ENCODE data around the gene PLEK2.

The PLEK2 gene

DNA sequence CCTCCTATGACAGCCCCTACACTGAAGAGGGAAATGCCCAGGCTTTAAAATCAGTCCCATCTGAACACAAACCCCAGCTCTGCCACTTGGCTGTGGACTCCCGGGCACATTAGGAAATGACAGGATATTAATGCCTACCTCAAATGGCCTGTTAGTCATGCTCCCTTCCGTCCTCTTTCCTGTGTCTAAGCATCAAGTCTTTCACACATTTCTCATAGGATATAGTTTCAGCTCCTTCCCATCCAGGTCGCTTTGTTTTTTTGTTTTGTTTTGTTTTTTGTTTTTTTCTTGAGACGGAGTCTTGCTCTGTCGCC, 16.1 kb downstream of the PLEK2 start:
- TF ChIP-seq, protein P1, sequence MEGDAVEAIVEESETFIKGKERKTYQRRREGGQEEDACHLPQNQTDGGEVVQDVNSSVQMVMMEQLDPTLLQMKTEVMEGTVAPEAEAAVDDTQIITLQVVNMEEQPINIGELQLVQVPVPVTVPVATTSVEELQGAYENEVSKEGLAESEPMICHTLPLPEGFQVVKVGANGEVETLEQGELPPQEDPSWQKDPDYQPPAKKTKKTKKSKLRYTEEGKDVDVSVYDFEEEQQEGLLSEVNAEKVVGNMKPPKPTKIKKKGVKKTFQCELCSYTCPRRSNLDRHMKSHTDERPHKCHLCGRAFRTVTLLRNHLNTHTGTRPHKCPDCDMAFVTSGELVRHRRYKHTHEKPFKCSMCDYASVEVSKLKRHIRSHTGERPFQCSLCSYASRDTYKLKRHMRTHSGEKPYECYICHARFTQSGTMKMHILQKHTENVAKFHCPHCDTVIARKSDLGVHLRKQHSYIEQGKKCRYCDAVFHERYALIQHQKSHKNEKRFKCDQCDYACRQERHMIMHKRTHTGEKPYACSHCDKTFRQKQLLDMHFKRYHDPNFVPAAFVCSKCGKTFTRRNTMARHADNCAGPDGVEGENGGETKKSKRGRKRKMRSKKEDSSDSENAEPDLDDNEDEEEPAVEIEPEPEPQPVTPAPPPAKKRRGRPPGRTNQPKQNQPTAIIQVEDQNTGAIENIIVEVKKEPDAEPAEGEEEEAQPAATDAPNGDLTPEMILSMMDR (IDR thresholded peaks at IDR 0.05; ENCODE audit: low read depth, low read length), result no peak
- no peak for DNase-seq (ENCODE audit: extremely low read depth, low read depth)

DNA sequence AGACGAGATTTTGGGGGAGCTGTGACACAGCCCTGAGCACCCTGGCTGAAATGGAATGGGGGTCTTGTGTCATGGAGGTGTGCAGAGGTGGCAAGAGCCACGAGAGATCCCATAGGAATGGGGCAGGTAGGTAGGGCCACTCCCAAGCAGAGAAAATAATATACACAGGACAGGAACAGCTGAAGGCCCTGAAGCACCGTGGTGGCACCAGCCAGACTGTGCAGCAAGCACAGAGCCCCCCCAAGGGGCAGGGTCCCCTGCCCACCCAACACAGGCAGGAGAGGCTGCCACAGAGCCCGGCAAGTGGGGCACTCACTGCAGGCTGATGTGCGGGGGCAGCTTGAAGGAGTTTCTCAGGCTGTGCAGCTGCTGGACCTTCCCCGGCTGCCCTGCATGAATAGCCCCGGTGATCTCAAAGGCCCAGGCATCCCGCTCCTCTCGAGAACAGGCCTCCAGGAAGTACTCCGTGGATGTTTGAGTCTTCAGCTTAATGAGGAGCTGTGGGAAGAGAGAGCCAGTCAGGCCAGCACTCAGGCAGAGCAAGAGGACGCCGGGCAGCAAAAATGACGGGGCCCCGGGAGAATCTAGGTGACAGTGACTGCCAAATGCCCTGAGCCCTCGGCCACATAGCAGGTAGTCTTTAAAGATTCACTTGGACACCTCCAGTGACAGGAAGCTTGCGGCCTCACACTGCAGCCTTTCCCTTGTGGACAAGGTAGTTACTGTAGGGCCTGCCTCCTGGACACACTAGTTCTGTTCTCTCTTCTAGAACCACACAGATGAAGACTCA, 16.7 kb downstream of the PLEK2 start:
- TF ChIP-seq, protein P1 (IDR thresholded peaks at IDR 0.05; ENCODE audit: low read depth, low read length), result no peak
- DNase-seq (ENCODE audit: extremely low read depth, low read depth), result no peak

DNA sequence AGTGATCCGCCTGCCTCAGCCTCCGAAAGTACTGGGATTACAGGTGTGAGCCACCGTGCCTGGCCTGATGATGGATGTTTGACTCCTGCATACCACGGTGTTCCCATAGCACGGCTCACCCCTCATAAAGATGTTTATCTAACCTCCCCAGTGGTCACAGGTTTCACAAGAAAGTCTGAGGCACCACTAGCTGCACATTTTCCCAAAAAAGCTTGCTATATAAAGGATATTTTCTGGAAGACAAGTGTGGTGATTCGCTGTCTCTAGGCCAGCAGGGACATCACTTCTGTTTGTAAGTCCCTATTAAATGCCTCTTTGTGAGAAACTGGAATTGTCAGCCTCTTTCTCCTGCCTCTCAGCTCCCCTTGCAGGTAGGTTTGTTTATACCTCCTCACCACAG, 18.3 kb downstream of the PLEK2 start:
- TF ChIP-seq, protein P1 (IDR thresholded peaks at IDR 0.05; ENCODE audit: low read depth, low read length), result no peak

DNA sequence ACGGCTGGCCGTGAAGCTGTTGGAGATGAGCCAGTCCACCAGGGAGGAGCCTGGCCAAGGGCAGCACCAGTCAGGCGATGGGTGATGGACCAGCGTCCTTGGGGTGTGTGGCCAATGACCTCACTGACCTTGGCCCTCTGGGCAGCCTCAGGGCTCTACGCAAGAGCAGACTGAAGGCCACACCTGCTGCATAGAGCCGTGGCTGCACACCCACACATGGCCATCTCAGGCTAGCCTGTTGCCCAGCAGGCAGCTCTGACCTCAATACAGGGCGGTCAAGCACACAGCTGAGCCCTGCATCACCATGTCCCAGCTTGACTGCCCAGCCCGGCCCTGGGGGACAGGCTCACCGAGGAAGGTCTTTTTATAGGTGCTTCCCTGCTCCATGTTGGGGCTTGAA, 19.2 kb downstream of the PLEK2 start:
- TF ChIP-seq, protein P1 (IDR thresholded peaks at IDR 0.05; ENCODE audit: low read depth, low read length), result no peak
- no peak for DNase-seq (ENCODE audit: extremely low read depth, low read depth)

More for the DNA sequence above, 18.3 kb downstream of the PLEK2 start:
- DNase-seq (ENCODE audit: extremely low read depth, low read depth), result no peak

DNA sequence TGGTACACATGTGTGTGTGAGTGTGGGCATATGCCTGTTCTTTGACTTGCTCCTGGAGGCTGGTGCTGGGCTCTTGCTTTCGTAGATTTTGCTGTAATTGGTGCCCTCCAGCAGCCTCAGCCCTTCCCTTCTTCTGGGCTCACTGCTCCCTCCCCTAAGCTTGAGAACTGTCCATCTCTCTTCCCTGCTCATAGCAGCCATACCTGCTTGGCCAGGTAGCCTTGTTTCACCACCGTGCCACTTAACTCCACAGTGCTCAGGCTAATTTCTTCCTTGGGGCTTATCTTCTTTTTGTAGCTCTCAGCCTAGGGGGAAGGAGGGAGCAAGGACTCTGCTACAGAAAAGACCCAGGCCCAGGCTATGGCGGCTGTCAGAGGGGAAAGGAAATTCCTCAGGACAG, 19.8 kb downstream of the PLEK2 start:
- TF ChIP-seq, protein P1 (IDR thresholded peaks at IDR 0.05; ENCODE audit: low read depth, low read length), result no peak
- DNase-seq (ENCODE audit: extremely low read depth, low read depth), result no peak

DNA sequence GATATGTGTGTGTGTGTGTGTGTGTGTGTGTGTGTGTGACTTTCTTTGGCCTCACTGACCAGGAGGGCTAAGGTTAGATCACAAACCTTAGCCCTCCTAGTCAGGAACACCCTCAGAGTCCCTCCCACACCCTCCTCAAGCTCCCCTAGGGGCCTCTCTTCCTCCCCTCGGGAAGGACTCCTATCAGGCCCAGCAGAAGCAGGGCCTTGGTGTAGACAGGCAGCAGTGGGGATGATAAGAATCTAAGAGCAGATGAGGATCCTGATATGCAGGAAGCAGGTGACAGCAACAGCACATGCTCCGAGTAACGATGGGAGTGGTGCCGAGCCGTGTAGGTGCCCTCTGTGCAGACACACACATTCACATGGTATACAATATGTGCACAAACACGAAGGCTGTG, 20.7 kb downstream of the PLEK2 start:
- no peak for DNase-seq (ENCODE audit: extremely low read depth, low read depth)
- TF ChIP-seq, protein P1 (IDR thresholded peaks at IDR 0.05; ENCODE audit: low read depth, low read length), result no peak

DNA sequence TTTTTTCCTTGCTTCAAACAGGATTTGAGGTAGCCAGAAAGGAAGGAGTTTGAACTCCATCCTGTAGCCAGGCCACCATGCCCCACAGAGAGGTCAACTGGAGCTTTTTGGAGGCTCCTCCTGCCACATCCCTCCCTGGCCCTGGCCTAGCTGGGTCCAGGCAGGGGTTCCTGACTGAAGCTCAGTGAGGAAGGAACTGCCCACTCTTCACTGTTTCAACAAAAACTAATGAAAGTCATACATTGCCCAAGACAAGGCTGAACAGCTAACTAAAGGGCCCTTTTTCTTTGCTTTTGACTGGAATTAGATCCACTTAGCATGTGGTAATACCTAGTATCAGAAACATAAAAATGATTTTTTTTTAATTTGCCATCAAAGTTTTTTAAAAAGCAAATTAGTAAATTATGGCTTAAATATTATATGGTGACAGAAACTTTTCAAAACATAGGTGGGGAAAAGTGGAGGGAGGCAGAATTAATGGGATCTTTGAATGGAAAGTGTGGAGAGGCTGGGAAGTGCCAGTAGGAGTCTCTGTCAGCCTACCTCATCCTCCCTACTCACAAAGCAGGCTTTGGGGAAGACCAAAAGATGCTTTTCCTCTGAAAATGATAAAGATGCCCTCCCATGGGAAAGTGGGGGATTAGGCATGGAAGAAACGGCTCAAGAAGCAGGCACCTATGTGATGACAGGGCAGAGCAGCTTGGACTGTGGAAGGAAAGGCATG, 22.0 kb downstream of the PLEK2 start:
- no peak for DNase-seq (ENCODE audit: extremely low read depth, low read depth)
- TF ChIP-seq, protein P1 (IDR thresholded peaks at IDR 0.05; ENCODE audit: low read depth, low read length), result no peak

Measured in AG09319 (cell line).